ENCODE measurements around the gene FLYWCH2.
A peak's percentile ranks its signal among the peaks of the same experiment; 100 is the strongest.
"Not testable (repeated sequence)": the region's sequence is repeated elsewhere in the genome, so short reads cannot be mapped to it uniquely, and the experiment has no call there.

Gene FLYWCH2

DNA sequence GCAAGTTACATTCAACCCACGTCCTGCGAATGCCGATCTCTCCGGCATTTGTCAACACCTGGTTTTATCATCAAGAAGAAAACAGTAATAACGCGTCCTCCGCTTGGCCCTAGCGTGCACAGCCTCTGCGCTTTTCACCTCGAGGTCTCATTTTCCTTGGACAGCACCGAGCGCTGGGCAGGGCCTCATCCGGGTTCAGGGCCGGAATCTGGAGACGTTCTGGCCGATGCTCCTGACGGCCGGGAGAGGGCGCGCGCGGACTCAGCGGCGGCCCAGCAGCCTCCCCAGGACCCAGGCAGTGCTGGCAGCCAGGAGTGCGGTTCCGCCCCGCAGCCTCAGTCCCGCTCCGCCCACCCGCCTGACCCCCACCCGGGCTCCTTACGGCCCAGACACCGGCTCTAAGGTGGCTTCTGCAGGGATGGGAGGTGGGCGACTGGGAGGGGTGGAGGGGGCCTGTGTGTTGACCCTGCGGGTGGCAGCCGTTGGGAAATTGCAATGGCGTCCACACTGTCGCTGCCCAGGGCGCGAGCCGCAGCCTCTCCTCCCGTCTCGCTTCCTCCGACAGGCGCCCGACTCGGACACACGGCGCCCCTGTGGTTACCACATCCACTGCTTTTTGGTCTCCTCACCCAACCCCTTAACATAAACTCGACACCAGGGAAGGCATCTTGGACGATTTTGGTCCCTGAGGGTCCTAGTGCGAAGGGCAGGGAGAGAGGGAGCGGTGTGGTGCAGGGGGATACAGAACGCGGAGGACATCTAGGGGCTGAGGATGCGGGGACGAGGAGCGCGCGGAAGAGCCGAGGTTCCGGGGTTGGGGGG is 21.3 kb downstream of the FLYWCH2 start:
- peaks cover 19 to 26% of the 10 kb centered on the region in 2 donors for H3K4me1 Mint-ChIP-seq (ENCODE audit: low read depth in 2 of 2)
- peak overlapping the region; percentile 49 to 91 for H3K27ac Mint-ChIP-seq
- peak; percentile 63 for ATAC-seq (replicated peaks)
- peaks cover 11% of the 10 kb centered on the region for H3K36me3 Mint-ChIP-seq (ENCODE audit: insufficient read depth)
- peak overlapping the region; percentile 91 to 98 for H3K4me3 Mint-ChIP-seq
- H3K9me3 Mint-ChIP-seq = no peaks in the 10 kb centered on the region
- H3K27me3 Mint-ChIP-seq = no peaks in the 10 kb centered on the region
- DNase-seq = peak; percentile 66 to 72 (median 71)

DNA sequence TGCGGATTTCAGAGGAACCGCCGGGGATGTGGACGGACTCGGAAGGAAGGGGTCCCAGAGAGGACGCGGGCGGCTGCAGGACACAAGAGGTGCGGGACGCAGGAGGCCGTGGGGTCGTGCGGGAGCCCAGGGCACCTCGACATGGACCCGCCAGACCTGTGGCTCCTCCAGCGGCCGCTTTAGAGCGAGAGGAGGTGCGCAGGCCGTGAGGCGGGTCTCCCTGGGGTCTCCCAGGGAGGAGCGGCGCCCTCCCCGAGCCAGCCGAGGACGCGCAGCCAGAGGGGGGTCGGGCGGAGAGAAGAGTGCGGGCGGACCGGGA is 21.9 kb downstream of the FLYWCH2 start:
- Mint-ChIP-seq H3K4me3 (peak overlapping the region; percentile 91 to 98), H3K27ac (peak overlapping the region; percentile 49 to 91), H3K36me3 (ENCODE audit: insufficient read depth) (peaks cover 11% of the 10 kb centered on the region), H3K4me1 (ENCODE audit: low read depth in 2 of 2) (peaks cover 19 to 26% of the 10 kb centered on the region in 2 donors), H3K9me3 (no peaks in the 10 kb centered on the region), H3K27me3 (no peaks in the 10 kb centered on the region)
- DNase-seq (peak in 1 of 3 experiments; percentile 31), ATAC-seq (replicated peaks) (no peak)

DNA sequence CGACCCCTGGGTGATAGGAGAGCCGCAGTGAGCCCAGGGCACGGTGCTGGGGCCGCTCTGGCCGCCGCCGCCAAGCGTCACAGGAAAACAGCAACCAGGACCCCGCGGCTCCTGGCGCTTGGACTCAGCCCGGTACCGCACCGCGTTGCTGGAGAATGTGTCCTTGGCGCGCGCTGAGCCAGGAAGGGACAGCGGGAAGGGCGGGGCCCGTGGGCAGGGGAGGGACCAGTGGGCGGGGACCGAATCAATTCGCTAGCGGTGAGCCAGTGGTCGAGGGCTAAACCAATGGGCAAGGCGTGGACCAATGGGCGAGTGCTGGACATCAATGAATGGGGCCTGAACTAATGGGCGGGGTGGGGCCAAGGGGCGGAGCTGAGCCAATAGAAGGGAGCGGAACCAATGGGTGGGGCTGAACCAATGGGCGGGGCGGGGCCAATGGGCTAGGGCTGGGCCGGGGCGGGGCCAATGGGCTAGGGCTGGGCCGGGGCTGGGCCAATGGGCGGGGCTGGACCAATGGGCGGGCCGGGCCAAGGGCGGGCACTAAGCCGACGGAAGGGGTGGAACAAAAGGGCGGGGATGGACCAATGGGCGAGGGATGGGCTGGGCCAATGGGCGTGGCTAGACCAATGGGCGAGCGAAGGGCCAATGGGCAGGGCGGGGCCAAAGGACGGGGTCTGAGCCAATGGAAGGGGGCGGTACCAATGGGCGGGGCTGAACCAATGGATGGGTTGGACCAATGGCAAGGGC is 22.4 kb downstream of the FLYWCH2 start:
- H3K9me3 Mint-ChIP-seq = no peaks in the 10 kb centered on the region
- H3K4me3 Mint-ChIP-seq = peak overlapping the region; percentile 91 to 98
- peaks cover 9% of the 10 kb centered on the region for H3K36me3 Mint-ChIP-seq (ENCODE audit: insufficient read depth)
- peak overlapping the region; percentile 49 to 91 for H3K27ac Mint-ChIP-seq
- no peaks in the 10 kb centered on the region for H3K27me3 Mint-ChIP-seq
- peaks cover 19 to 26% of the 10 kb centered on the region in 2 donors for H3K4me1 Mint-ChIP-seq (ENCODE audit: low read depth in 2 of 2)
- ATAC-seq (replicated peaks) (peak; percentile 78), DNase-seq (peak; percentile 82 to 91 (median 86))

DNA sequence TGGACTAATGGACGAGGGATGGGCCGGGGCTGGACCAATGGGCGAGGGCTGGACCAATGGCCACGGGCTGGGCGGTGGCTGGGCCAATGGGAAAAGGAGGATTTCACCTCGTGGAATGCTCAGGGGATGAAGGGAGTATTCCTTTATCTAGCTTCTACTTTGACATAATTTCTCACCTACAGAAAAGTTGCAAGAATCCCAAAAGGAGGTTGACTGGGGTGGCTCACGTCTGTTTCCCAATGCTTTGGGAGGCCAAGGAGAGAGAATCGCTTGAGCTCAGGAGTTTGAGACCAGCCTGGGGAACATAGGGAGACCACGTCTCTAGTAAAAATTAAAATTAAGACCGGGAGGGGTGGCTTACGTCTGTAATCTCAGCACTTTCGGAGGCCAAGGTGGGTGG is 23.0 kb downstream of the FLYWCH2 start:
- no peak for DNase-seq
- no peak for ATAC-seq (replicated peaks)
- Mint-ChIP-seq H3K27ac (peak overlapping the region; percentile 41 to 81), H3K36me3 (ENCODE audit: insufficient read depth) (peaks cover 8% of the 10 kb centered on the region), H3K27me3 (no peaks in the 10 kb centered on the region), H3K4me3 (peak overlapping the region; percentile 91 to 98), H3K9me3 (no peaks in the 10 kb centered on the region), H3K4me1 (ENCODE audit: low read depth in 2 of 2) (peaks cover 19 to 26% of the 10 kb centered on the region in 2 donors)

DNA sequence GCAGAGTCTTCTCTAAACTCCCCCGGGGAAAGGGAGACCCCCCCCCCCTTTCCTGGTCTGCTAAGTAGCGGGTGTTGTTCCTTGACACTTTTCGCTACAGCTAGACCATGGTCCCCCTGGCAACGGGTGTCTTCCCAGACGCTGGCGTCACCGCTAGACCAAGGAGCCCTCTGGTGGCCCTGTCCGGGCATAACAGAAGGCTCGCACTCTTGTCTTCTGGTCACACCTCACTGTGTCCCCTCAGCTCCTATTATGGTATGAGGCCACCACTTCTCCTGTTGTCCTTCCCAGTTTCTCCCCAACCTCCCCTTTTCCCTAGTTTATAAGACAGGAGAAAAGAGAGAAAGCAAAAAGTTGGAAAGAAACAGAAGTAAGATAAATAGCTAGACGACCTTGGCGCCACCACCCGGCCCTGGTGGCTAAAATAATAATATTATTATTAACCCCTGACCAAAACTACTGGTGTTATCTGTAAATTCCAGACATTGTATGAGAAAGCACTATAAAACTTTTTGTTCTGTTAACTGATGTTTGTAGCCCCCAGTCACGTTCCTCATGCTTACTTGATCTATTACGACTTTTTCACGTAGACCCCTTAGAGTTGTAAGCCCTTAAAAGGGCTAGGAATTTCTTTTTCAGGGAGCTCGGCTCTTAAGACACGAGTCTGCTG is 24.2 kb downstream of the FLYWCH2 start:
- Mint-ChIP-seq H3K27ac (peak overlapping the region in 1 of 2 donors; percentile 81), H3K36me3 (ENCODE audit: insufficient read depth) (peaks cover 12% of the 10 kb centered on the region), H3K4me3 (peak overlapping the region in 1 of 2 donors; percentile 91), H3K4me1 (ENCODE audit: low read depth in 2 of 2) (peaks cover 25 to 29% of the 10 kb centered on the region in 2 donors)
- not testable (repeated sequence) for H3K9me3 Mint-ChIP-seq; H3K27me3 Mint-ChIP-seq; ATAC-seq (replicated peaks)
- peak; percentile 49 to 56 (median 55) for DNase-seq

DNA sequence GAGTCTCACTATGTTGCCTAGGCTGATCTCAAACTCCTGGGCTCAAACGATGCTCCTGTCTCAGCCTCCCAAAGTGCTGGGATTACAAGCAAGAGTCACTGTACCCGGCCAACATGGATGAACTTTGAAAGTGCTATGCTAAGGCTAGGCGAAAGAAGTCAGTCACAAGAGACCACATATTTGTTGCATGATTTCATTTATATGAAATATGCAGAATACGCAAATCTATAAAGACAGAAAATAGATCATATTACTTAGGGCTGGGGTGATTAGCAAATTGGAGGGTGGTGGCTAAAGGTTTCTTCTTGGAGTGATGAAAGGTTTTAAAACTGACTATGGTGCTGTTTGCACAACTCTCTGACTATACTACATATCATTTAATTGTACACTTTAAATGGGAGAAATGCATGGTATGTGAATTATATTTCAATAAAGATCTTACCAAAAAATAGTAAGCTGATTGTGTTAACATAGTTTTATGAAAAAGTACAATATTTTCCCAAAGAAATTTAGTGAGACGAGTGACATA is 27.5 kb downstream of the FLYWCH2 start:
- DNase-seq (no peak), ATAC-seq (replicated peaks) (no peak)
- Mint-ChIP-seq H3K4me1 (ENCODE audit: low read depth in 2 of 2) (peaks cover 28 to 38% of the 10 kb centered on the region in 2 donors), H3K27ac (no peak overlapping the region), H3K36me3 (ENCODE audit: insufficient read depth) (peaks cover 12% of the 10 kb centered on the region), H3K4me3 (peak overlapping the region in 1 of 2 donors; percentile 85), H3K27me3 (no peaks in the 10 kb centered on the region), H3K9me3 (no peaks in the 10 kb centered on the region)

DNA sequence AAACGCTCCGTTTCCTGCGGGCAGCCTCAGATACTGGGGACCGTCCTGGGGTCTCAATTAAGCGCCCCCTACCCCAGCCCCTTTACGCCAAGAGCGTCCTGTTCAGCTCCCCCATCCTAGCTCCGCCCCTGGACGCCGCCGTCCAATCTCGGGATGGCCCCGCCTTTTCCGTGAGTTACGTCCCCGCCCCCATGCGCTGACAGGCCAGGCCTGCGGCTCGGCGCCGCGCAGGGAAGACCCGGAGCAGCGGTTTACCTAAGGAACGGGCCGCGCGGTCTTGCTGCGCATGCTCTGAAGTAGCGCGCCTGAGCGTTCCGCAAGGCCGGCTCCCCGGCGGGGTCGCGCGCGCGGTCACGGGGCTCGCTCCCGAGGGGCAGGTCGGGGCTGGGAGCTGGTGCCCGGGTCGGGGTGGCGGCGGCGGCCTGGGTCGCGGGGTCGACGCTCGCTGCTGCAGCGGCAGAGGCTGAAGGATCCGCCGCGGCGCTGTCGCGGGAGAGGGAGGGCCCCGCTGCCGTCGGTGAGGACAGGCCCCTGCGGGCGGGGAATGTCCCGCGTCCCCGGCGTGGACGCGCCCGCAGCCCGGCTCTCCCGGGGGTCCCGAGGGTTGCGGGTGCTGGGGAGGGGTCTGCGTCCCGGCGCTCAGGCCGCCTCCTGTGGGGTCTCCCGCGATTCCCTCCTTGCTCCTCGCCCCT is 28.8 kb downstream of the FLYWCH2 start, which contains the start of gene FLYWCH1:
FLYWCH1 (plus strand) TSS at position 294 of the 692 bp plus-strand sequence. CDS start 17,755 bp downstream, outside the sequence.
- peaks cover 15% of the 10 kb centered on the region for H3K36me3 Mint-ChIP-seq (ENCODE audit: insufficient read depth)
- ATAC-seq (replicated peaks) (peak; percentile 93), DNase-seq (peak; percentile 98 to 99 (median 99))
- no peaks in the 10 kb centered on the region for H3K9me3 Mint-ChIP-seq
- peak within 1 kb of the TSS; percentile 78 to 88 for H3K27ac Mint-ChIP-seq
- peaks cover 16 to 27% of the 10 kb centered on the region in 2 donors for H3K4me1 Mint-ChIP-seq (ENCODE audit: low read depth in 2 of 2)
- H3K4me3 Mint-ChIP-seq = peak within 1 kb of the TSS; percentile 85 to 92
- no peaks in the 10 kb centered on the region for H3K27me3 Mint-ChIP-seq

DNA sequence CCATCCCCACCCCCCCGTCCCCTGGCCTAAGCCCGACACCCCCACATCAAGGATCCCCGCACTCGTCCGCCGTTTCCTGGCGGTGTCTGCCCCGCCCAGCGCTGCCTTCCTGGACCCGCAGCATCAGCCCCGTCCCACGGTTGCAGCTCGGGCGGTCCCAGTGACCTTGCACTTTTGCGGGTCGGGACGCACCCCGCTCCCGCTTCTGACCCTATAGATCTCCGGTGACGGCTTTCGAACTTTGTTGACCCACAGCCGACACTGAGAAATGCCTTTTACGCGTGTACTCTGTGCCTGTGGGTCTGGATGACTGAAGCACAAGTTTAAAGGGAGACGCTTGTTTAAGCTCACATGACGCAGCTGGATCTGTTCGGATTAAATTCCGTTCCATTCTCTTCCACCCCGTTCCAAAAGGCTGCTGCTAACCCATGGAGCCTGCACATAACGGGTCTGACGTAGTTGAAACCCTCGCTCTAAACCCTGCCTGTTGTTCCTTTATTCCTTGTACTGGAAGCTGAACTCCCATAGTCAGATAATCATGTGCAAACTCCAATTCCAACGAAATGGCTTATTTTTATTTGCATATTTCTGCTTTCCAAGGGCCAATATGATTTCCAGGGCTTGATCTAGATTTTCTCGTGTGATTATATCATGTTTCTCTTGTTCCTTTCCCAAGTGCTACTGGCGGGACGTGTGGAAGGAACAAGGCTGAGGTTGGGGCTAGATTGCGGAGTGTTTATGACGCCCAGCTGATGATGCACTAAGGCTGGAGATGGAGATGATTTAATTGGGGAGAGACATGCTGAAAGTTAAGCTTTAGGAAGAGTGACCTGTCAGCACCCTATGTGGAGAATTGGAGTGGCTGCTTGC is 29.6 kb downstream of the FLYWCH2 start:
- DNase-seq (no peak), ATAC-seq (replicated peaks) (peak; percentile 24)
- no peaks in the 10 kb centered on the region for H3K9me3 Mint-ChIP-seq
- H3K27ac Mint-ChIP-seq = peak overlapping the region; percentile 66 to 78
- H3K4me3 Mint-ChIP-seq = peak overlapping the region; percentile 85 to 92
- H3K27me3 Mint-ChIP-seq = no peaks in the 10 kb centered on the region
- H3K36me3 Mint-ChIP-seq (ENCODE audit: insufficient read depth) = peaks cover 20% of the 10 kb centered on the region
- H3K4me1 Mint-ChIP-seq (ENCODE audit: low read depth in 2 of 2) = peaks cover 16 to 22% of the 10 kb centered on the region in 2 donors

DNA sequence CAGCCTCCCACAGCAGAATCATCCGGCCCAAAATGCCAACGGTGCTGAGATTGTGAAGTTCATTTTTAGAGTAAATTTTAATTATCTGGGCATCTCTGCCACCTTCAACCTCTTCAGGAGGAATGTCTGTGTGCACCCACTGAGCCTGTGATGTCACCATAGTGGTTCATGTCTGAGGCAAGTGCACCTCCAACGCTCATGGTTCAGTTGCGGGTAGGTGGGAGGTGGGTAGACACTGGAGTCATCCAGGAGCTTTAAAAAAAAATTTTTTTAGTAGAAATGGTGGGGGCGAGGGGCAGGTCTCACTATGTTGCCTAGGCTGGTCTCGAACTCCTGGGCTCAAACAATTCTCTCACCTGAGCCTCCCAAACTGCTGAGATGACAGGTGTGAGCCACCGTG is 30.6 kb downstream of the FLYWCH2 start:
- DNase-seq = no peak
- no peaks in the 10 kb centered on the region for H3K9me3 Mint-ChIP-seq
- H3K4me1 Mint-ChIP-seq (ENCODE audit: low read depth in 2 of 2) = peaks cover 16 to 22% of the 10 kb centered on the region in 2 donors
- peak overlapping the region; percentile 85 to 92 for H3K4me3 Mint-ChIP-seq
- peak overlapping the region in 1 of 2 donors; percentile 10 for H3K27ac Mint-ChIP-seq
- peaks cover 25% of the 10 kb centered on the region for H3K36me3 Mint-ChIP-seq (ENCODE audit: insufficient read depth)
- ATAC-seq (replicated peaks) = no peak
- H3K27me3 Mint-ChIP-seq = no peaks in the 10 kb centered on the region

DNA sequence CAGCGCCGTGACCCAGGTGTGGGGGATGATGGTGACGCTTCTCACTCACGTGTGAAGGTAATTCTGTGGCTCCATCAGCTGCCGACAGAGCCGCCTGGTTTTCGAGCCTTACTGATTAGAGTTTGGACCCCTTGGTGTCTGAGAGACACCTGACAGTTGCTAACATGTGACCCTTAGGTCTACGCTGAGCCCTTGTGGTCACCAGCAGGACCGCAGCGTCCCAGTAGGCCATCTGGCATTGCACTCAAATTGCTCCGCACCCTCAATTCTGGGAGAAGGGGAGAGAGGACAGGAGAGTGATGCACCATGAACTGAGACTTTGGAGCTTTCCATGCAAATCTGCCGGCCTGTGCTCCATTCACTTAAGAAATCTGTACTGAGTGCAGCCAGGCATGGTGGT is 31.2 kb downstream of the FLYWCH2 start:
- H3K36me3 Mint-ChIP-seq (ENCODE audit: insufficient read depth) = peaks cover 26% of the 10 kb centered on the region
- H3K9me3 Mint-ChIP-seq = no peaks in the 10 kb centered on the region
- H3K27ac Mint-ChIP-seq = peak overlapping the region in 1 of 2 donors; percentile 10
- no peaks in the 10 kb centered on the region for H3K27me3 Mint-ChIP-seq
- DNase-seq = no peak
- peaks cover 16 to 22% of the 10 kb centered on the region in 2 donors for H3K4me1 Mint-ChIP-seq (ENCODE audit: low read depth in 2 of 2)
- H3K4me3 Mint-ChIP-seq = peak overlapping the region in 1 of 2 donors; percentile 25
- no peak for ATAC-seq (replicated peaks)

DNA sequence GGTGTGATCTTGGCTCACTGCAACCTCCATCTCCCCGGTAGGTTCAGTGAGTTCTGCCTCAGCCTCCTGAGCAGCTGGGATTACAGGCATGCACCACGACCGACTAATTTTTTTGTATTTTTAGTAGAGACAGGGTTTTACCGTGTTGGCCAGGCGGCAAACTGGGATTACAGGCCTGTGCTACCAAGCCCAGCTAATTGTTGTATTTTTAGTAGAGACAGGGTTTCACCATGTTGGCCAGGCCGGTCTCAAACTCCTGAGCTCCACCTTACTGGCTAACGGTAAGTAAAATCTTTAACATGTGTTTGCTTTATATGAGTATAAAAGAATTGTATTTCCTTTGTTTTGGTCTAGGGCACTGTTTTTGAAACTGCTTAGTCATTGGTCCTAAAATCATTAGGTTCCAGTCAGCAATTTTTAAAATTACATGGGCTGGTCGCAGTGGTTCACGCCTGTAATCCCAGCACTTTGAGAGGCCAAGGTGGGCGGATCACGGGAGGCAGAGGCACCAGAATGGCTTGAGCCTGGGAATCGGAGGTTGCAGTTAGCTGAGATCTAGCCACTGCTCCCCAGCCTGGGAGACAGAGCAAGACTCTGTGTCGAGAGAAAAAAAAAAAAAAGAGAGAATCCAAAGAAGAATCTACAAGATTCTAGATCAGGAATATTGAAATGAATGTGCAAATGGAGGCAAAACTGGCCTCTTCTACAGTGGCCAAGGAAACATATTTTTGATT is 32.3 kb downstream of the FLYWCH2 start:
- Mint-ChIP-seq H3K27ac (no peak overlapping the region), H3K4me3 (no peak overlapping the region), H3K4me1 (ENCODE audit: low read depth in 2 of 2) (peaks cover 22 to 25% of the 10 kb centered on the region in 2 donors), H3K27me3 (no peaks in the 10 kb centered on the region), H3K9me3 (no peaks in the 10 kb centered on the region), H3K36me3 (ENCODE audit: insufficient read depth) (peaks cover 32% of the 10 kb centered on the region)
- no peak for ATAC-seq (replicated peaks)
- no peak for DNase-seq

Data from effector memory CD8-positive, alpha-beta T cell (primary cell).